ENCODE measurements around the gene BAHCC1.

The BAHCC1 gene

GRCh38 chr17:81500047-81500446 is 104.8 kb downstream of the BAHCC1 start:
- no peak for DNase-seq

- DNase-seq = no peak
These were observed 107.3 kb downstream of the BAHCC1 start for GRCh38 chr17:81502471-81503017.

GRCh38 chr17:81503619-81504018 is 108.4 kb downstream of the BAHCC1 start:
- no peak for DNase-seq

- no peak for DNase-seq
These were observed 113.5 kb downstream of the BAHCC1 start for GRCh38 chr17:81508639-81509206.

- peak; percentile 66 for DNase-seq
These were observed 114.1 kb downstream of the BAHCC1 start for GRCh38 chr17:81509207-81509971.

GRCh38 chr17:81509972-81510784 is 114.9 kb downstream of the BAHCC1 start:
- peak; percentile 30 for DNase-seq

GRCh38 chr17:81510785-81511553 is 115.7 kb downstream of the BAHCC1 start:
- peak; percentile 39 for DNase-seq

- DNase-seq = no peak
These were observed 116.2 kb downstream of the BAHCC1 start for GRCh38 chr17:81511554-81511803.

GRCh38 chr17:81511804-81512561 is 116.7 kb downstream of the BAHCC1 start:
- DNase-seq = no peak

GRCh38 chr17:81512562-81513371 is 117.5 kb downstream of the BAHCC1 start, which contains the start of gene ACTG1:
Gene ACTG1, minus strand, starts transcription at chr17:81512799. Its CDS starts 445 bp downstream, at chr17:81512354.
- DNase-seq = peak; percentile 96

- peak; percentile 80 for DNase-seq
These were observed 118.1 kb downstream of the BAHCC1 start for GRCh38 chr17:81513372-81513752.

GRCh38 chr17:81513753-81514488 is 118.7 kb downstream of the BAHCC1 start:
- DNase-seq = peak; percentile 65

GRCh38 chr17:81514489-81514738 is 119.2 kb downstream of the BAHCC1 start:
- no peak for DNase-seq

- DNase-seq = peak; percentile 70
These were observed 119.7 kb downstream of the BAHCC1 start for GRCh38 chr17:81514739-81515529.

- no peak for DNase-seq
These were observed 120.3 kb downstream of the BAHCC1 start for GRCh38 chr17:81515530-81516041.
